Stomach (tissue), 4 donors: ENCODE results near the gene NAGS.

Experiments
- CTCF ChIP-seq, 7 experiments: fragments of 450-650 bp in 4 of 7; fragments of 200-600 bp in 3 of 7; sonication (generic) in 3 of 7; IDR thresholded peaks; one replicate each; pipeline ENCODE4 v1.5.1; 2016 to 2019; ENCODE audit warnings: antibody characterized with exemption in 7 of 7, control low read depth in 2 of 7, mild to moderate bottlenecking in 1 of 7
- EP300 ChIP-seq: sonication (generic); formaldehyde crosslinking; IDR thresholded peaks from one replicate; pipeline ENCODE4 v1.6.1; 2017; ENCODE audit warnings: antibody characterized with exemption
- POLR2A ChIP-seq, 4 donors: fragments of 450-650 bp; IDR thresholded peaks; one replicate each; pipeline ENCODE4 v1.6.1; 2016; ENCODE audit warnings: antibody characterized with exemption in 4 of 4, control low read depth in 2 of 4, mild to moderate bottlenecking in 1 of 4, moderate library complexity in 1 of 4

DNA sequence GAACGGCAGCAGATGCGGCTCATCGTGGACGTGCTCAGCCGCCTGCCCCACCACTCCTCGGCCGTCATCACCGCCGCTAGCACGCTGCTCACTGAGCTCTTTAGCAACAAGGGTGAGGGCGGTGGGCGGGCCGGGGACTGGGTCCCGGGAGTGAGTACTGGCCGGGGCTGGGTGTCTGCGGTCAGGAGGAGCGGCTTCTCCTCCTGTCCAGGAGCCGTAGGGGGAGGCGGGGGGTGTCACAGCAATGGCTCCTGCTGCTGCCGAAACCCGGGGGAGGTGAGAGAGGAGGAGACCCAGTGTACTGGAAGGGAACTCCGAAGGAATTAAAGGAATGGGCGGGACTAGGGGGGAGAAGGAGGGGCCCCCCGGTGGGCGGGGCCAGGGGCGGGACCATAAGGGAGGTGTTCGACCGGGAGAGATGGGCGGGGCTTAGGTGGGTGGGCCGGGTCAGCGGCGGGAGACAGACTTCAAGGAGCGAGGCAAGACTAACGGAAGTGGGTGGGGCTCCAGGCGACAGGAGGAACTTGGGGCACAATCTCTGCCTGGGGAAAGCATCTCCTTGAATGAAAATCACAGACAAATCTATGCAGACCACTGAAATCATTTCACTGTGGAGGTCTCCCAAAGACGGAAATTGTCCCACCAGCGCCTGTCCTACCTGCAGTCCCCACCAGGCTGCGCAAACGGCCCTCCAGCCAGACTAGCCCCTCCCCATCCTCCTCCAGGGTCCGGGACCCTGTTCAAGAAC, 2.4 kb downstream of the NAGS start:
- TF ChIP-seq CTCF (IDR thresholded peaks at IDR 0.05) = peak in 4 of 7 experiments; percentile 23 to 32 (median 24)
- no peak for TF ChIP-seq POLR2A (IDR thresholded peaks at IDR 0.05)
- no peak for TF ChIP-seq EP300
